GM12878 (cell line): ENCODE data around the gene PDE11A. TPM values are rescaled to one million over a fixed set of nuclear protein-coding genes. Genes with fewer than 3 reads are reported as not detected.

Source experiments
- ATAC-seq: fragments of 200-7000 bp; cut with Tn5 transposase; 3 replicates; pipeline ENCODE4 v1.9.1; 2020; ENCODE audit warnings: mild to moderate bottlenecking, moderate library complexity
- BruUV-seq: library from RNA; stranded (reverse); fragments of 400-500 nt; replicated peaks from 2 replicates; lab custom pipeline; 2021; lab: Mats Ljungman, UMichigan
- CTCF ChIA-PET: fragments of 300-600 bp; sonication (Branson Sonifier 250); formaldehyde crosslinking; extraction: SDS; loops from one replicate; lab custom pipeline; 2021; ENCODE audit warnings: inconsistent platforms; lab: Yijun Ruan, JAX
- POLR2A ChIA-PET: fragments of 350-600 bp; formaldehyde crosslinking; extraction: SDS; loops from one replicate; lab custom pipeline; 2021; ENCODE audit warnings: inconsistent platforms; lab: Charles Lee
- RAD21 ChIA-PET: fragments of 300-600 bp; sonication (Branson Sonifier 250); formaldehyde crosslinking; loops from one replicate; lab custom pipeline; 2023; ENCODE audit warnings: antibody characterized with exemption; ENCODE audit not compliant: unreplicated experiment; lab: Charles Lee
- SMC1A ChIA-PET: fragments of 300-600 bp; sonication (Branson Sonifier 250); formaldehyde crosslinking; loops from one replicate; lab custom pipeline; 2023; ENCODE audit not compliant: unreplicated experiment, uncharacterized antibody; lab: Charles Lee
- DNase-seq: peaks from one replicate; pipeline ENCODE4 v3.0.0-alpha.2; 2011; ENCODE audit warnings: low read depth, low spot score
- FAIRE-seq: peaks from 3 replicates; lab custom pipeline; 2011; peaks lifted over from hg19 to GRCh38; lab: Jason Lieb, UNC
- H2AFZ ChIP-seq: 2 replicates; pipeline ENCODE4 v1.6.0; 2011; ENCODE audit warnings: low read depth, low read length, control low read depth; ENCODE audit not compliant: control insufficient read depth
- H3K27ac ChIP-seq: 2 replicates; pipeline ENCODE4 v1.5.1; 2011; ENCODE audit warnings: control low read depth; ENCODE audit not compliant: control insufficient read depth, insufficient read depth
- H3K27me3 ChIP-seq, 2 experiments: replicated peaks in 1 of 2; 2 replicates each; pipeline versions ENCODE4 v1.6.0 to v1.6.1; 2011; ENCODE audit warnings: low read length in 1 of 2; ENCODE audit not compliant: control insufficient read depth in 2 of 2, insufficient read depth in 2 of 2
- H3K36me3 ChIP-seq, 2 experiments: 2 replicates each; pipeline ENCODE4 v1.5.1; 2011; ENCODE audit warnings: low read length in 1 of 2; ENCODE audit not compliant: control insufficient read depth in 2 of 2, insufficient read depth in 2 of 2
- H3K4me1 ChIP-seq: 2 replicates; pipeline ENCODE4 v1.6.1; 2011; ENCODE audit warnings: mild to moderate bottlenecking, low read length, moderate library complexity, mixed read lengths; ENCODE audit not compliant: control insufficient read depth, insufficient read depth
- H3K4me2 ChIP-seq: 2 replicates; pipeline ENCODE4 v1.6.0; 2011; ENCODE audit warnings: control low read depth; ENCODE audit not compliant: control insufficient read depth, insufficient read depth
- H3K4me3 ChIP-seq: fragments of 200-600 bp; sonication (generic); 2 replicates; pipeline ENCODE4 v1.5.1; 2016
- H3K79me2 ChIP-seq: 2 replicates; pipeline ENCODE4 v1.6.0; 2011; ENCODE audit warnings: low read length; ENCODE audit not compliant: control insufficient read depth, insufficient read depth
- H3K9ac ChIP-seq: 2 replicates; pipeline ENCODE4 v1.8.0; 2011; ENCODE audit warnings: low read length, control low read depth, mixed read lengths; ENCODE audit not compliant: control insufficient read depth, insufficient read depth
- H3K9me3 ChIP-seq: replicated peaks from 3 replicates; pipeline ENCODE4 v1.5.1; 2011; ENCODE audit warnings: mild to moderate bottlenecking, low read length; ENCODE audit not compliant: control insufficient read depth, insufficient read depth
- H4K20me1 ChIP-seq: 2 replicates; pipeline ENCODE4 v1.6.0; 2011; ENCODE audit not compliant: control insufficient read depth, insufficient read depth
- EED ChIP-seq: sonication (generic); IDR thresholded peaks from 2 replicates; pipeline ENCODE4 v1.6.1; 2016; ENCODE audit warnings: antibody characterized with exemption, low read depth
- ETV6 ChIP-seq, 2 experiments: fragments of 450-650 bp in 1 of 2; IDR thresholded peaks in 1 of 2; conservative IDR thresholded peaks in 1 of 2; 2 replicates each; pipeline ENCODE4 v1.6.1; 2014; ENCODE audit warnings: antibody characterized with exemption in 1 of 2, borderline replicate concordance in 1 of 2, low read depth in 1 of 2, mild to moderate bottlenecking in 1 of 2, moderate library complexity in 1 of 2
- GABPA ChIP-seq: IDR thresholded peaks from 2 replicates; pipeline ENCODE4 v1.6.1; 2014; ENCODE audit warnings: antibody characterized with exemption, low read depth, mild to moderate bottlenecking, inconsistent platforms
- HDAC6 ChIP-seq: fragments of 200-600 bp; sonication (generic); IDR thresholded peaks from one replicate; pipeline ENCODE4 v1.8.0; 2017; ENCODE audit warnings: antibody characterized with exemption; ENCODE audit not compliant: unreplicated experiment
- NBN ChIP-seq: fragments of 450-650 bp; IDR thresholded peaks from 2 replicates; pipeline ENCODE4 v1.6.1; 2016
- RAD21 ChIP-seq: IDR thresholded peaks from 2 replicates; pipeline ENCODE4 v1.6.1; 2011; ENCODE audit warnings: mild to moderate bottlenecking, low read depth, low read length, moderate library complexity; ENCODE audit not compliant: insufficient read depth
- ZNF217 ChIP-seq: fragments of 450-650 bp; IDR thresholded peaks from 2 replicates; pipeline ENCODE4 v1.6.1; 2017; ENCODE audit warnings: antibody characterized with exemption, mild to moderate bottlenecking
- WGBS: methylation state at CpG from one replicate; pipeline ENCODE4 v1.1.6; 2016; ENCODE audit warnings: low lambda C conversion rate; ENCODE audit not compliant: insufficient replicate concordance, insufficient coverage; ENCODE audit errors: missing lambda C conversion rate; 5-methylcytosine and 5-hydroxymethylcytosine counted together
- in situ Hi-C: fragments of 300-500 bp; cut with MboI; formaldehyde crosslinking; loops from 9 replicates; pipeline ENCODE4 v1.14.3; 2018; ENCODE audit warnings: mixed read lengths
- intact Hi-C: fragments of 100-400 bp; cut with micrococcal nuclease; formaldehyde crosslinking; loops from one replicate; pipeline ENCODE4 v1.14.2; 2022; ENCODE audit not compliant: unreplicated experiment
- polyA plus RNA-seq, 11 experiments: library from polyadenylated mRNA; depleted of rRNA in 4 of 11; unstranded in 6 of 11; stranded (reverse) in 5 of 11; fragments of >200 nt; fragmentation: Nextera tagmentation in 4 of 11; fragmentation: Illumina TruSeq in 1 of 11; extraction: Ambion mirVana in 4 of 11; extraction: Trizol in 1 of 11; gene quantifications; 1 replicate in 1 of 11; 2 replicates in 10 of 11; pipeline versions ENCODE4 v1.2.1 to v1.2.3, GENCODE V29; 2011 to 2016; ENCODE audit warnings: inconsistent platforms in 2 of 11, missing spikeins in 2 of 11, low read depth in 1 of 11
- total RNA-seq, 4 experiments: library from RNA; depleted of rRNA in 3 of 4; stranded (reverse); fragments of >200 nt in 3 of 4; fragmentation: Illumina TruSeq in 1 of 4; extraction: Trizol in 1 of 4; gene quantifications; 2 replicates each; pipeline versions ENCODE4 v1.2.1 to v1.2.3, GENCODE V29; 2013 to 2021
- TF ChIP-seq, protein P1 (sequence below): fragments of 450-650 bp; IDR thresholded peaks from 2 replicates; pipeline ENCODE4 v1.6.1; 2017; ENCODE audit warnings: antibody characterized with exemption, mild to moderate bottlenecking, moderate library complexity

Gene PDE11A
- total and polyA plus RNA-seq, 10 of the 15 experiments (the other 5 are each of a cell fraction or from before 2014, with no cell fraction given) = 0.01 to 0.17 (median 0.06) TPM; not detected in 5

DNA sequence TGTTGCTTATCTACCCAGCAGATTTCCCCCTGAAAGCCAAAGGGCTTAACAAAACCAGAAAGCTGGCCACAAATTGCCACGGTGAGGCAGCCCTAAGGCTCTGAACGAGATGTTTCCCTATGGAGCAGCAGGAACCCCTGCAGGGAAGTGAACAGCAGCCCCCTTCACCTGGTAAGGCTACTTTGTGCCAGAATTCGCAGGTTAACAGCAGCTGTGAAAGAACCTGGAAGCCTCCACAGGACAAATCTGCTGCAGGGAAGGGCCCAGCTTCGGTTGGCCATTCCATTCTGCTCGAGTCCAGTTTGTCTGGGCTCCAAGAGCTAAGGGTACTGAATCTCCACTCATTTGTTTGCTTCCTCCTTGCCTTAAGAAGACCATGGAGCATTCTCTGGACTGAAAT, 175.3 kb downstream of the PDE11A start:
- no peak overlapping the region for H3K9ac ChIP-seq
- 16% methylated on average over 5 of the region's 5 CpGs for WGBS
- FAIRE-seq = no peak
- no peak overlapping the region for H3K4me2 ChIP-seq
- no TSS peak for BruUV-seq
- intact Hi-C loops (no loop called here), in situ Hi-C loops (no loop called here)
- no peak for ATAC-seq
- H2AFZ ChIP-seq = no peak overlapping the region
- H3K27ac ChIP-seq = no peak overlapping the region
- DNase-seq = no peak
- ChIA-PET SMC1A (no interaction called here), RAD21 (no interaction called here), POLR2A (no interaction called here), CTCF (interaction anchor here (4.2 kb wide), 1 partner anchor 11 kb away, joined by 19 read pairs; no protein-coding TSS in a partner anchor)
- H3K4me3 ChIP-seq = no peak overlapping the region
- TF ChIP-seq ZNF217 = no peak
- no peak for TF ChIP-seq ETV6 (conservative IDR thresholded peaks at IDR 0.05 in 1 of 2, IDR thresholded peaks at IDR 0.05 in 1 of 2; ENCODE audit: borderline replicate concordance in 1 of 2, low read depth in 1 of 2)
- TF ChIP-seq HDAC6 = no peak
- TF ChIP-seq GABPA = no peak
- TF ChIP-seq, protein P1, sequence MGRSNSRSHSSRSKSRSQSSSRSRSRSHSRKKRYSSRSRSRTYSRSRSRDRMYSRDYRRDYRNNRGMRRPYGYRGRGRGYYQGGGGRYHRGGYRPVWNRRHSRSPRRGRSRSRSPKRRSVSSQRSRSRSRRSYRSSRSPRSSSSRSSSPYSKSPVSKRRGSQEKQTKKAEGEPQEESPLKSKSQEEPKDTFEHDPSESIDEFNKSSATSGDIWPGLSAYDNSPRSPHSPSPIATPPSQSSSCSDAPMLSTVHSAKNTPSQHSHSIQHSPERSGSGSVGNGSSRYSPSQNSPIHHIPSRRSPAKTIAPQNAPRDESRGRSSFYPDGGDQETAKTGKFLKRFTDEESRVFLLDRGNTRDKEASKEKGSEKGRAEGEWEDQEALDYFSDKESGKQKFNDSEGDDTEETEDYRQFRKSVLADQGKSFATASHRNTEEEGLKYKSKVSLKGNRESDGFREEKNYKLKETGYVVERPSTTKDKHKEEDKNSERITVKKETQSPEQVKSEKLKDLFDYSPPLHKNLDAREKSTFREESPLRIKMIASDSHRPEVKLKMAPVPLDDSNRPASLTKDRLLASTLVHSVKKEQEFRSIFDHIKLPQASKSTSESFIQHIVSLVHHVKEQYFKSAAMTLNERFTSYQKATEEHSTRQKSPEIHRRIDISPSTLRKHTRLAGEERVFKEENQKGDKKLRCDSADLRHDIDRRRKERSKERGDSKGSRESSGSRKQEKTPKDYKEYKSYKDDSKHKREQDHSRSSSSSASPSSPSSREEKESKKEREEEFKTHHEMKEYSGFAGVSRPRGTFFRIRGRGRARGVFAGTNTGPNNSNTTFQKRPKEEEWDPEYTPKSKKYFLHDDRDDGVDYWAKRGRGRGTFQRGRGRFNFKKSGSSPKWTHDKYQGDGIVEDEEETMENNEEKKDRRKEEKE = no peak
- TF ChIP-seq NBN = no peak
- no peak for TF ChIP-seq RAD21
- no peak for TF ChIP-seq EED
- H3K27me3 ChIP-seq = no peaks in the 10 kb centered on the region
- H3K36me3 ChIP-seq = no peaks in the 10 kb centered on the region
- no peaks in the 10 kb centered on the region for H3K9me3 ChIP-seq
- H3K4me1 ChIP-seq = no peaks in the 10 kb centered on the region
- H3K79me2 ChIP-seq = no peaks in the 10 kb centered on the region
- H4K20me1 ChIP-seq = no peaks in the 10 kb centered on the region
